Posterior cingulate gyrus (tissue), 11 donors: ENCODE results near the gene COA8.
A peak's percentile ranks its signal among the peaks of the same experiment; 100 is the strongest.

Experiments used
- DNase-seq, 10 donors: peaks; one replicate each; pipeline versions ENCODE4 v3.0.0 to v3.0.0-alpha.2; 2020 to 2021; ENCODE audit warnings: mixed read lengths in 3 of 10
- intact Hi-C: fragments of 100-400 bp; cut with DNase I; formaldehyde crosslinking; loops from one replicate; pipeline ENCODE4 v1.15.1; 2023

COA8 gene

DNA sequence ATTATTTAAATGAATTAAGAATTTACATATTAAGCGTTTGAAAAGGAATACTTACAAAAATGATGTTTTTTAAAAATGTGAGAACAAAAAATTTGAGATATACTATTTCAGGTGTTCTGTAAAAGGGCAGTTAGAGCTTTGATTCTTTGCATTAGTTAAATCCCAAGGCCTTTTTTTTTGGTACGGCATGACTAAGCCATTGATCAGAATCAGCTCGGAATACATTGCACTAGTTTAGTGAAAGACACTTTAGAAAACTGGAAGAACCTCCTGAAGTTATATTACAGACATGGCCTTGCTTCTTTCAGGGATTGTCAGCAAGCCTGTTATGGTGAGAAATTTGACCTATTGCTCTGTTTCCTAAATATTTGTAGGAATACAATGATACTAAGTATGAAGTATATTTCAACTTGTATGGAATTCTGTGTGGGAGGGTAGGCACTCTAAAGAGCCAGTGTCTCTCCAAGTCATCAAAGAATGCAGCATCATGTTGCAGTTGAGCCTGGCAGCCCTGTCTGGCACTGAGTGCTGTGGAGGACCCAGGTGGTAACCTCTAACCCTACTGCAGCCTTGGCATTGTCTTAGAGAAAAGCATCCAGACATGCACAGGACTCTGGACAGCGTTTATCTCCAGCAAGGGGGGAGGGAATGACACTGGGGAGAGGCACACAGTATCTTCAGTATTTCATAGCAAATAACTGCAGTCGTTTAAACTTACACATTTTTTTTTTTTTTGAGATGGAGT, 67.8 kb downstream of the COA8 start:
- DNase-seq = no peak
- intact Hi-C loops = no loop called here

DNA sequence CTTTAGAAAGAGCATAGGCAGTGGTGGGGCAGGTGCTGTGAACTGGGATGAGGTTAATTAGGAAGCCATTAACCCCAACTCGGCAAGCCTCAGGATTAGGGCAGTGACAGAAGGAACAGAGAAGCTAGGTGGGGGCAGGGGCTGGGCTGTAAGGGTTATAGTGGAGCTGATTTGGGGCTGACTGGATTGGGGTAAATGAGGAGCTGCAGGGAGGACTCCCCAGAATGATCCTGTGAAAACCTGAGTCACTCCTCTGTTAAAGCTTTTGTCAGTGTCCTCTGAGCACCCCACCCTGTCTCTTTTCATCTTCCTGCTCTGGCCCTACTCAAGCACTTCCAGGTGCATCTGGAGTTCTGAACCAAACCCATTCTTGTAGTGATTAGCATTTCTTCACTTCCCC, 70.6 kb downstream of the COA8 start:
- intact Hi-C loops = no loop called here
- peak in 1 of 10 donors; percentile 12 for DNase-seq

DNA sequence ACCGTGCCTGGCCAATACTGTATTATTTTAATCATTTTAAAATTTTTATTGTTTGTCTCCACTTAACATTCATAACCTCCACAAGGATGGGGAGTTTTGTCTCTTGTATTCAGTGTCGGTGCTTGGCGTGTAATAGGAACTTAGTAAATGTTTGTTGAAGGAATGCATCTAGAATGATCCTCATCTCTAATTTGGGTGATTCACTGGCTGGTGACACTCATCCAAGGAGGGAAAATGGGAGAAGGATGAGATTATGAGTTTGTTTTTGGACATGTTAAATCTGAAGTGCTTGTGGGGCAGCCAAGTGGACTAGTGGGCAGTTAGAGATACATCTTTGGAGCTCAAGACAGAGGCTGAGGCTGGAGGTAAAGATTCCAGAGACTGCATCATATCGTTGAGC, 71.4 kb downstream of the COA8 start:
- intact Hi-C loops = no loop called here

DNA sequence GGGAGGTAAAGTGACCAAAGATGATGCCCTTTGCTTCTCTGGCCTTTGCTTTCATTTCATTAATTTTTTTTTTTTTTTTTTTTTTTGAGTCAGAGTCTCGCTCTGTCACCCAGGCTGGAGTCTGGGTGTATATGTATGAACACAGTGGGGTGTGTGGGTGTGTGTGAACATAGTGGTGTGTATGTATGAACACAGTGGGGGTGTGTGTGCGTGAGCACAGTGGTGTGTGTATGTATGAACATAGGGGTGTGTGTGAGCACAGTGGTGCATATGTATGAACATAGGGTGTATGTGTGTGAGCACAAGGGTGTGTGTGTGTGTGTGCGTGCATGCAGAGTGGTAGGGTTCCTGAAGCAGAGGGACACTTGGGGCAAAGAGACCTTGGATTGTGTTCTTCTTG, 75.8 kb downstream of the COA8 start:
- intact Hi-C loops = no loop called here
- peak in 2 of 10 donors; percentile 11 to 52 for DNase-seq

More for the DNA sequence above, 71.4 kb downstream of the COA8 start:
- DNase-seq = peak in 1 of 10 donors; percentile 2
